CD4-positive, alpha-beta T cell treated with Interleukin-2 at 100 ng/mL for 4 hours (primary cell): ENCODE measurements around the gene DOK5.

ENCODE experiments used
- DNase-seq: peaks from one replicate; pipeline ENCODE4 v3.0.0-alpha.2; 2020; ENCODE audit warnings: low spot score

Gene DOK5

GRCh38 chr20:54698373-54698772, 223.0 kb downstream of the DOK5 start:
- no peak for DNase-seq
